ENCODE measurements around the gene SF3A2. TPM values are rescaled to one million over a fixed set of nuclear protein-coding genes. Genes with fewer than 3 reads are reported as not detected.

SF3A2 gene
- total and polyA plus RNA-seq, 9 donors: 23.8 to 89.9 (median 73.6) TPM

DNA sequence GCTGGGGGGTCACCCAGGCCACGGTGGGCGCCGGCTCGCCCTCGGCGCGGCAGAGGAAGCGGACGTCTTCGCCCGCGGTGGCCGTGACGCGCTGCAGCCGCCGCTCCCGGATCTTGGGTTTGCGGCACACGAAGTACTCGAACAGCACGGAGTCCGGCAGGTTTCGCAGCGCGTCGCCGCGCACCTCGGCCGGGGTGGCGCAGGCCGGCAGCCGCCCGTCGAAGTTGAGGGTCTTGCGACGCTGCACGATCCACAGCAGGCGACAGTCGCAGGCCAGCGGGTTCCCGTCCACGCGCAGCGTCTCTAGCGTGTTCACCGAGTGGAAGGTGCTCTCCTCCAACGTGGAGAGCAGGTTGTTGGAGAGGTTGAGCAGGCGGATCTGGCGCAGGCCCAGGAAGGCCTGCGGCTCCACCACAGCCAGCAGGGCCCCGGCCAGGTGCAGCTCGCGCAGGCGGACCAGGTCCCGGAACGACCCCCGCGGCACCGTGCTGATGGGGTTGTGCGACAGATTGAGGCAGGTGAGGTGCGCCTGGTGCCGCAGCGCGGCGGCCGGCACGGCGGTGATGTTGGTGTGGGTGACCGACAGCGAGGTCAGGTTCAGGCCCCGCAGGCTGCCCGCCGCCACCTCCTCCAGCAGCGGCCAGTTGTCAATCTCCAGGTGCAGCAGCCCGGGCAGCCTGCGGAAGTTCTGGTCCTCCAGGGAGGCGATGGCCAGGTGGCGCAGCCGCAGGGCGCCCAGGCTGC lies 54.0 kb downstream of the SF3A2 start:
- H3K4me3 ChIP-seq (ENCODE audit: low read length): no peak overlapping the region
- no peaks in the 10 kb centered on the region for H3K9me3 ChIP-seq (replicated peaks; ENCODE audit: control insufficient read depth, low read depth, low read length)
- H3K27me3 ChIP-seq (ENCODE audit: control insufficient read depth, insufficient read depth, low read length): peaks cover 94% of the 10 kb centered on the region
- 1% methylated on average over 81 of the region's 82 CpGs for WGBS (ENCODE audit: insufficient coverage)
- H3K4me1 ChIP-seq (ENCODE audit: control insufficient read depth, insufficient read depth, low read length): peaks cover 29% of the 10 kb centered on the region
- H3K36me3 ChIP-seq (ENCODE audit: control insufficient read depth, insufficient read depth, low read length): no peaks in the 10 kb centered on the region
- DNase-seq: no peak
- H3K27ac ChIP-seq (ENCODE audit: low read length): no peak overlapping the region

DNA sequence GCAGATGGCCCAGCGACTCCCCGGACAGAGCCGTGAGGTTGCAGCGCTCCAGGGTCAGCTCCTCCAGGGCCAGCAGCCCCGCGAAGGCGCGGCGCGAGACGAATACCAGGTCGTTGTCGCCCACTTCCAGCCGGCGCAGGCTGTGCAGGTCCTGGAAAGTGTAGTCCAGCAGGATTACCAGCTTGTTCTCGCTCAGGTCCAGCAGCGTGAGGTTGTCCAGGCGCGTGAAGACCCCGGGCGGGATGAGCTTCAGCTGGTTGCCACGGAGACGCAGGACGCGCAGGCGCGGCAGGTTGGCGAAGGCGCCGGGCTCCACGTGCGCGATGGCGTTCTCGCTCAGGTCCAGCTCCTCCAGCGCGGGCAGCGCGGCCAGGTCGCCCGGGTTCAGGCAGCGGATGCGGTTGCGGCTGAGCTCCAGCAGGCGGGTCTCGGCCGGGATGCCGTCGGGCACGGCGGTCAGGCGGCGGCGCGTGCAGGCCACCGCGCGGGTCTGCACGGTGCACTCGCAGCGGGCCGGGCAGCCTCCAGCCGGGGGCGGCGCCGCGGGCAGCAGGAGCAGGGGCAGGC lies 54.6 kb downstream of the SF3A2 start:
- Histone ChIP-seq H3K4me3 (ENCODE audit: low read length) (peak overlapping the region; percentile 19), H3K27me3 (ENCODE audit: control insufficient read depth, insufficient read depth, low read length) (peaks cover 96% of the 10 kb centered on the region), H3K4me1 (ENCODE audit: control insufficient read depth, insufficient read depth, low read length) (peaks cover 29% of the 10 kb centered on the region), H3K36me3 (ENCODE audit: control insufficient read depth, insufficient read depth, low read length) (no peaks in the 10 kb centered on the region), H3K9me3 (replicated peaks; ENCODE audit: control insufficient read depth, low read depth, low read length) (no peaks in the 10 kb centered on the region), H3K27ac (ENCODE audit: low read length) (no peak overlapping the region)
- WGBS (ENCODE audit: insufficient coverage): 1% methylated on average over 67 of the region's 67 CpGs
- DNase-seq: no peak

DNA sequence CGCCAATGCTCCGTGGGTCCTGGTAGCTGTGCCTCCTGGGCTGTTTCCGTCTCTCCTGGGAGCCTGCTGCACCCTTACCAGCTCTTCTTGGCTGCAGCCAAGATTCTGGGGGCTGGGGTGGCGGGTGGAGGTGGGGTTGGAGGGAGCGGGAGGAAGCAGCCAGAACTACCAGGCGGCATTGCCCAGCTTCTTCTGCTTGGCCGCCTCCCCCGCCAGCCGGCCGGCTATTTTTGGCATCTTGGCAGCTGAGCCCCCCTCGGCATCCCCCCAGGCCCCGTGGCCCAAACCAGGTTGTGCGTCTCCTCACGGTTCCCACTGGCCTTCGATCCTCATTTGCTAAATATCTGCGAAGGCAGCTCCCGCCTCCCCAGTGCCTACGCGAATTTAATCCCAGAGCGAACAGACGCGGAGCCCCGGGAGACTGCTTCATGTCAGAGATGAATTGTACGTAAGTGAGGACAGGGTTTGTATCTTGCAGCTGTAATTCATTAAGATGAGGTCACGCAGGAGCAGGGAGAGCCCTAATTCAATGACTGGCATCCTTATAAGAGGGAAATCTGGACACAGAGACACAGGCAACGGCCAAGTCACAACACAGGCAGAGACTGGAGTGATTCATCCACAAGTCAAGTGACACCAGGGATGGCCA lies 58.2 kb downstream of the SF3A2 start:
- peak; percentile 43 for DNase-seq

GRCh38 chr19:2296141-2296540 lies 59.5 kb downstream of the SF3A2 start:
- WGBS (ENCODE audit: insufficient coverage): 84% methylated on average over 13 of the region's 16 CpGs

More for the DNA sequence above, 58.2 kb downstream of the SF3A2 start:
- Histone ChIP-seq H3K27me3 (ENCODE audit: control insufficient read depth, insufficient read depth, low read length) (peaks cover 65% of the 10 kb centered on the region), H3K9me3 (replicated peaks; ENCODE audit: control insufficient read depth, low read depth, low read length) (no peaks in the 10 kb centered on the region), H3K4me3 (ENCODE audit: low read length) (no peak overlapping the region), H3K27ac (ENCODE audit: low read length) (peak overlapping the region; percentile 42), H3K36me3 (ENCODE audit: control insufficient read depth, insufficient read depth, low read length) (no peaks in the 10 kb centered on the region), H3K4me1 (ENCODE audit: control insufficient read depth, insufficient read depth, low read length) (peaks cover 26% of the 10 kb centered on the region)
- WGBS (ENCODE audit: insufficient coverage): 13% methylated on average over 25 of the region's 26 CpGs

More at GRCh38 chr19:2296141-2296540, 59.5 kb downstream of the SF3A2 start:
- H3K4me1 ChIP-seq (ENCODE audit: control insufficient read depth, insufficient read depth, low read length): peaks cover 26% of the 10 kb centered on the region
- no peaks in the 10 kb centered on the region for H3K9me3 ChIP-seq (replicated peaks; ENCODE audit: control insufficient read depth, low read depth, low read length)
- H3K27me3 ChIP-seq (ENCODE audit: control insufficient read depth, insufficient read depth, low read length): peaks cover 55% of the 10 kb centered on the region
- DNase-seq: no peak
- no peaks in the 10 kb centered on the region for H3K36me3 ChIP-seq (ENCODE audit: control insufficient read depth, insufficient read depth, low read length)
- H3K27ac ChIP-seq (ENCODE audit: low read length): no peak overlapping the region
- H3K4me3 ChIP-seq (ENCODE audit: low read length): no peak overlapping the region

Other genes with a start within 250 kb of the SF3A2 start
- gene BTBD2, start 221.1 kb upstream of the SF3A2 start, total RNA-seq: 28.6 TPM
- gene BTBD2, start 221.1 kb upstream of the SF3A2 start, polyA plus RNA-seq (ENCODE audit: insufficient read depth in 1 of 8, insufficient read length in 8 of 8, low replicate concordance in 1 of 8): 10 to 100 TPM; 57.2 to 87.5 (median 74.6) TPM
- gene MKNK2, start 185.6 kb upstream of the SF3A2 start, total RNA-seq: 64.6 TPM
- gene MKNK2, start 185.6 kb upstream of the SF3A2 start, polyA plus RNA-seq (ENCODE audit: insufficient read depth in 1 of 8, insufficient read length in 8 of 8, low replicate concordance in 1 of 8): 100 to 1,000 TPM in 1 of 8 donors, 10 to 100 TPM in 7; 56.9 to 115 (median 76.2) TPM
- gene MOB3A, start 140.5 kb upstream of the SF3A2 start, total RNA-seq: 7.4 TPM
- 10 to 100 TPM; 14.7 to 22.1 (median 17.3) TPM for gene MOB3A, start 140.5 kb upstream of the SF3A2 start, polyA plus RNA-seq (ENCODE audit: insufficient read depth in 1 of 8, insufficient read length in 8 of 8, low replicate concordance in 1 of 8)
- 1.8 TPM for gene IZUMO4, start 139.9 kb upstream of the SF3A2 start, total RNA-seq
- 1 to 10 TPM; 1.7 to 4.0 (median 2.1) TPM for gene IZUMO4, start 139.9 kb upstream of the SF3A2 start, polyA plus RNA-seq (ENCODE audit: insufficient read depth in 1 of 8, insufficient read length in 8 of 8, low replicate concordance in 1 of 8)
- 34.5 TPM for gene AP3D1, start 85.3 kb upstream of the SF3A2 start, total RNA-seq
- gene AP3D1, start 85.3 kb upstream of the SF3A2 start, polyA plus RNA-seq (ENCODE audit: insufficient read depth in 1 of 8, insufficient read length in 8 of 8, low replicate concordance in 1 of 8): 10 to 100 TPM; 57.2 to 82.8 (median 71.2) TPM
- 5.6 TPM for gene DOT1L, start 72.9 kb upstream of the SF3A2 start, total RNA-seq
- gene DOT1L, start 72.9 kb upstream of the SF3A2 start, polyA plus RNA-seq (ENCODE audit: insufficient read depth in 1 of 8, insufficient read length in 8 of 8, low replicate concordance in 1 of 8): 10 to 100 TPM; 14.4 to 24.8 (median 22.1) TPM
- gene PLEKHJ1, start 495 bp upstream of the SF3A2 start, total RNA-seq: 72.9 TPM
- gene PLEKHJ1, start 495 bp upstream of the SF3A2 start, polyA plus RNA-seq (ENCODE audit: insufficient read depth in 1 of 8, insufficient read length in 8 of 8, low replicate concordance in 1 of 8): 10 to 100 TPM; 70.6 to 89.4 (median 76.1) TPM
- 4.0 TPM for gene AMH, start 12.5 kb downstream of the SF3A2 start, total RNA-seq
- gene AMH, start 12.5 kb downstream of the SF3A2 start, polyA plus RNA-seq (ENCODE audit: insufficient read depth in 1 of 8, insufficient read length in 8 of 8, low replicate concordance in 1 of 8): 10 to 100 TPM in 1 of 8 donors, 1 to 10 TPM in 7; 1.5 to 13.3 (median 7.4) TPM
- gene JSRP1, start 19.6 kb downstream of the SF3A2 start, total RNA-seq: 73.2 TPM
- gene JSRP1, start 19.6 kb downstream of the SF3A2 start, polyA plus RNA-seq (ENCODE audit: insufficient read depth in 1 of 8, insufficient read length in 8 of 8, low replicate concordance in 1 of 8): 100 to 1,000 TPM in 2 of 8 donors, 10 to 100 TPM in 6; 58.3 to 107 (median 86.5) TPM
- not detected for gene PEAK3, start 45.4 kb downstream of the SF3A2 start, total RNA-seq
- under 1 TPM in 6 of 8 donors, not detected in 2; 0.04 to 0.12 (median 0.09) TPM for gene PEAK3, start 45.4 kb downstream of the SF3A2 start, polyA plus RNA-seq (ENCODE audit: insufficient read depth in 1 of 8, insufficient read length in 8 of 8, low replicate concordance in 1 of 8)
- gene LINGO3, start 71.3 kb downstream of the SF3A2 start, total RNA-seq: not detected
- under 1 TPM in 6 of 8 donors, not detected in 2; 0.07 to 0.15 (median 0.09) TPM for gene LINGO3, start 71.3 kb downstream of the SF3A2 start, polyA plus RNA-seq (ENCODE audit: insufficient read depth in 1 of 8, insufficient read length in 8 of 8, low replicate concordance in 1 of 8)
- 102 TPM for gene LSM7, start 91.8 kb downstream of the SF3A2 start, total RNA-seq
- 100 to 1,000 TPM in 1 of 8 donors, 10 to 100 TPM in 7; 83.0 to 101 (median 94.8) TPM for gene LSM7, start 91.8 kb downstream of the SF3A2 start, polyA plus RNA-seq (ENCODE audit: insufficient read depth in 1 of 8, insufficient read length in 8 of 8, low replicate concordance in 1 of 8)
- gene SPPL2B, start 91.9 kb downstream of the SF3A2 start, total RNA-seq: 20.8 TPM
- 10 to 100 TPM; 24.6 to 66.1 (median 49.8) TPM for gene SPPL2B, start 91.9 kb downstream of the SF3A2 start, polyA plus RNA-seq (ENCODE audit: insufficient read depth in 1 of 8, insufficient read length in 8 of 8, low replicate concordance in 1 of 8)
- 0.18 TPM for gene TMPRSS9, start 123.4 kb downstream of the SF3A2 start, total RNA-seq
- 1 to 10 TPM in 1 of 8 donors, under 1 TPM in 7; 0.11 to 1.3 (median 0.34) TPM for gene TMPRSS9, start 123.4 kb downstream of the SF3A2 start, polyA plus RNA-seq (ENCODE audit: insufficient read depth in 1 of 8, insufficient read length in 8 of 8, low replicate concordance in 1 of 8)
- 104 TPM for gene TIMM13, start 190.8 kb downstream of the SF3A2 start, total RNA-seq
- gene TIMM13, start 190.8 kb downstream of the SF3A2 start, polyA plus RNA-seq (ENCODE audit: insufficient read depth in 1 of 8, insufficient read length in 8 of 8, low replicate concordance in 1 of 8): 100 to 1,000 TPM in 7 of 8 donors, 10 to 100 TPM in 1; 99.2 to 120 (median 107) TPM
- gene LMNB2, start 220.1 kb downstream of the SF3A2 start, total RNA-seq: 55.2 TPM
- gene LMNB2, start 220.1 kb downstream of the SF3A2 start, polyA plus RNA-seq (ENCODE audit: insufficient read depth in 1 of 8, insufficient read length in 8 of 8, low replicate concordance in 1 of 8): 100 to 1,000 TPM in 2 of 8 donors, 10 to 100 TPM in 6; 61.0 to 103 (median 88.1) TPM
- gene GADD45B, start 239.3 kb downstream of the SF3A2 start, total RNA-seq: 16.4 TPM
- 10 to 100 TPM in 6 of 8 donors, 1 to 10 TPM in 2; 6.3 to 15.5 (median 12.7) TPM for gene GADD45B, start 239.3 kb downstream of the SF3A2 start, polyA plus RNA-seq (ENCODE audit: insufficient read depth in 1 of 8, insufficient read length in 8 of 8, low replicate concordance in 1 of 8)